HFFc6 (cell line): ENCODE data around the gene SOBP. TPM values are rescaled to one million over a fixed set of nuclear protein-coding genes. Genes with fewer than 3 reads are reported as not detected.

ENCODE experiments used
- DNase-seq: peaks from one replicate; pipeline ENCODE4 v3.0.0-alpha.2; 2018
- H3K27ac Mint-ChIP-seq: 2 replicates; pipeline ENCODE4 v1.8.0; 2020; ENCODE audit warnings: mild to moderate bottlenecking, mixed read lengths
- H3K27me3 Mint-ChIP-seq: 2 replicates; pipeline ENCODE4 v1.8.0; 2021; ENCODE audit warnings: mild to moderate bottlenecking, moderate library complexity, mixed read lengths; ENCODE audit not compliant: insufficient read depth
- H3K36me3 Mint-ChIP-seq: 2 replicates; pipeline ENCODE4 v1.8.0; 2021; ENCODE audit warnings: low read depth, mixed read lengths
- H3K4me1 Mint-ChIP-seq: 2 replicates; pipeline ENCODE4 v1.8.0; 2020; ENCODE audit warnings: low read depth, mixed read lengths
- H3K4me3 Mint-ChIP-seq: 2 replicates; pipeline ENCODE4 v1.8.0; 2020; ENCODE audit warnings: mild to moderate bottlenecking, moderate library complexity, mixed read lengths
- H3K9me3 Mint-ChIP-seq: 2 replicates; pipeline ENCODE4 v1.8.0; 2020; ENCODE audit warnings: mild to moderate bottlenecking, mixed read lengths
- total RNA-seq, 6 experiments: library from RNA; stranded (reverse); fragmentation: NEBNext Ultra II Directional; extraction: Animal tissue kit (Norgen Biotek cat#: 25700); gene quantifications; 2 replicates in 1 of 6; 3 replicates in 5 of 6; pipeline ENCODE4 v1.2.3, GENCODE V29; 2021
- TF ChIP-seq, protein P1 (sequence below): fragments of 200-600 bp; sonication (generic); IDR thresholded peaks from 2 replicates; pipeline ENCODE4 v1.5.0; 2021; ENCODE audit warnings: antibody characterized with exemption, mild to moderate bottlenecking

The SOBP gene
- total RNA-seq, 6 experiments from 2014 or later = 0.09 to 0.50 (median 0.15) TPM; not detected in 1

DNA sequence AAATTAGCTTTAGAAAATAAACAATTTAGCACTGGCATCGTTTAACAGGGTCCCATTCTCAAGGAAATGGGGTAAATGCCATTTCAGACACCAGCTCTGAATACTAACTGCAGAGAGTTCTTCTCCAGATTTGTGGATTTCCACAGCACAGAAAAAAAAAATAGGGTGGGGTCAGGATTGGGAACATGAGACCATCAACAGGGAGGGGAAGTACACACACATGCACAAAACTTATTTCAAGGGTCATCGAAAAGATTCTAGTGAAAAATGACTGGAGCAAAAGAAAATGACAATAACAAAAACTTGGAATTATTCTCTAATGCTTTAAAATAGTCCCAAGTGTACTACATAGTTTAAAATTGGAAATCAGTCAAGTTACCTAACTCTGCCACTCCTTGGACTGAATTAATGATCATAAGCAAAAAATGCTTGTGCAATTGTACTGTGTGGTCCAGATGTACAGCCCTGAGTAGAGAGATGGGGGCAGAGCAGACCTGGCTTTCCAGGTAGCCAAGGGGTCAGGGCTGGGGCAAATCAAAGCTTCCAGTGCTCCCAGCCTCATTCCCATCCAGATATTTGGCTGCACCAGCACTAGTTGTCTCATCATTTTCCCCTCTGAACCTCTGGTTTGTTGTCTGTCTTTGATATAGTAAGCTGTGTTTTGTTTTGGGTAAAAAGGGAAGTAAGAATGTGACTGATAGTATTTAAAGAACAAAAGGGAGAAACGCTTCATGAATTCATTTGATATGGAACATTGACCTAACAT lies 152.4 kb downstream of the SOBP start:
- peaks cover 9% of the 10 kb centered on the region for H3K27me3 Mint-ChIP-seq
- H3K27ac Mint-ChIP-seq = no peak overlapping the region
- H3K4me1 Mint-ChIP-seq = no peaks in the 10 kb centered on the region
- no peaks in the 10 kb centered on the region for H3K36me3 Mint-ChIP-seq
- H3K4me3 Mint-ChIP-seq = no peak overlapping the region
- DNase-seq = no peak
- TF ChIP-seq, protein P1, sequence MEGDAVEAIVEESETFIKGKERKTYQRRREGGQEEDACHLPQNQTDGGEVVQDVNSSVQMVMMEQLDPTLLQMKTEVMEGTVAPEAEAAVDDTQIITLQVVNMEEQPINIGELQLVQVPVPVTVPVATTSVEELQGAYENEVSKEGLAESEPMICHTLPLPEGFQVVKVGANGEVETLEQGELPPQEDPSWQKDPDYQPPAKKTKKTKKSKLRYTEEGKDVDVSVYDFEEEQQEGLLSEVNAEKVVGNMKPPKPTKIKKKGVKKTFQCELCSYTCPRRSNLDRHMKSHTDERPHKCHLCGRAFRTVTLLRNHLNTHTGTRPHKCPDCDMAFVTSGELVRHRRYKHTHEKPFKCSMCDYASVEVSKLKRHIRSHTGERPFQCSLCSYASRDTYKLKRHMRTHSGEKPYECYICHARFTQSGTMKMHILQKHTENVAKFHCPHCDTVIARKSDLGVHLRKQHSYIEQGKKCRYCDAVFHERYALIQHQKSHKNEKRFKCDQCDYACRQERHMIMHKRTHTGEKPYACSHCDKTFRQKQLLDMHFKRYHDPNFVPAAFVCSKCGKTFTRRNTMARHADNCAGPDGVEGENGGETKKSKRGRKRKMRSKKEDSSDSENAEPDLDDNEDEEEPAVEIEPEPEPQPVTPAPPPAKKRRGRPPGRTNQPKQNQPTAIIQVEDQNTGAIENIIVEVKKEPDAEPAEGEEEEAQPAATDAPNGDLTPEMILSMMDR = no peak
- no peaks in the 10 kb centered on the region for H3K9me3 Mint-ChIP-seq

DNA sequence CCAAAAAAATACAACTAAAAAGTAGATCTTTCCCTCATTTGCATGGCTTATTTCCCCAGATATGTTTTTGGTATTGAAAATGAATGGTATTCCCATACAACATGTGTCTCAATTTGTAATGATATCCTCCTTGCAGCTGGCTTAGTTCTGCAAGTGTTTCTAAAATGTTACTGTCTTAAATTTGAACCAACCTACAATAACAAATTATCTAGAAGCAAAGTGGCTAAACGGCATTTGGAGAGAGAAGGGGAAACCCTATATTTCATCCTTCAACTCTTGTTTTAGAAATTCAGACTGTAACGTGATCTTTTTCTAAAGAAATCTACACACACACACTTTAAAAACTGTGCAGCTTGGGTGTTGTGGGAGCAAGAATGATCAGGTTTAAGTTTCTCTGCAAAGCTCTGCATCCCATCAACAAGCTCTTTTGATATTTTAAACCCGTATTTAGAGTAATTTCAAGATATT lies 153.0 kb downstream of the SOBP start:
- H3K36me3 Mint-ChIP-seq = no peaks in the 10 kb centered on the region
- H3K27me3 Mint-ChIP-seq = peaks cover 9% of the 10 kb centered on the region
- DNase-seq = no peak
- no peak overlapping the region for H3K4me3 Mint-ChIP-seq
- no peaks in the 10 kb centered on the region for H3K4me1 Mint-ChIP-seq
- H3K27ac Mint-ChIP-seq = no peak overlapping the region
- no peaks in the 10 kb centered on the region for H3K9me3 Mint-ChIP-seq
- TF ChIP-seq, protein P1 = no peak

DNA sequence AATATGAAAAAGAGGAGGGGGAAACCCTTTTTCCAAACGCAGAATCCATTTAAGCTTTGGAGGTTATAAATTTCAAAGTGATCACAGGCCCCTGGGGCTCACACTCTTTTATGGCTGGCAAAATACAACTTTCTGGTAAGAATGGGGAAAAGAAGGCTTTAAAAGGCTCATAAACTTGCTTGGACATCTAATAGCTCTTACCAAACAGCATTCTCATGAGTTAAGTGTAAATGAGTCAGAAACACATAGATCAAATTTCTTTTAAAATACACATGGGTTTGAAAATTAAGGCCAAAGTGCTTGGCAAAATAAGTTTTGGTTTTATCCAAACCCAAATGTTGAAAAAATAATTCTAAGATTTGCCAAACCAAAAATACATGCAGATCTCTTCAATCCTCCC lies 154.6 kb downstream of the SOBP start:
- TF ChIP-seq, protein P1 = no peak
- no peak overlapping the region for H3K4me3 Mint-ChIP-seq
- H3K9me3 Mint-ChIP-seq = no peaks in the 10 kb centered on the region
- DNase-seq = no peak
- no peaks in the 10 kb centered on the region for H3K4me1 Mint-ChIP-seq
- peaks cover 9% of the 10 kb centered on the region for H3K27me3 Mint-ChIP-seq
- H3K36me3 Mint-ChIP-seq = no peaks in the 10 kb centered on the region
- H3K27ac Mint-ChIP-seq = no peak overlapping the region

DNA sequence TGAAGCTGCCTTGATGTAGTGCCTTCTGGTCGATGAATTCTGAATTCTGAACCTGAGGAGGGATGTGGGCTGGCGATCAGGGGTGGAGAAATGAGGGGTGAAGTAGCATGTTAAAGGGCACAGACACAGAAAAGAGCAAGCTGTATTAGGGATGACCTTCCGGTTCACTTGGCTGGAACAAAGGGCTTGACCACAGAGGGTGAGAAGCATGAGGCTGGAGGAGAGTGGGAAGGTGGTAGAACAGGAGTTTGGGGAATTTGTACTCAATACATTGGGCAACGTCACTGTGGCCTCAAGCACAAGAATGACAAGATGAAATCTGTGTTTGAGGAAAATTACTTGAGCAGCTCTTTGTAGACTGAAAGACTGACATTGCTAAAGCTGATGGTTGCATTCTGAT lies 155.8 kb downstream of the SOBP start:
- H3K9me3 Mint-ChIP-seq = no peaks in the 10 kb centered on the region
- H3K27ac Mint-ChIP-seq = no peak overlapping the region
- H3K36me3 Mint-ChIP-seq = no peaks in the 10 kb centered on the region

DNA sequence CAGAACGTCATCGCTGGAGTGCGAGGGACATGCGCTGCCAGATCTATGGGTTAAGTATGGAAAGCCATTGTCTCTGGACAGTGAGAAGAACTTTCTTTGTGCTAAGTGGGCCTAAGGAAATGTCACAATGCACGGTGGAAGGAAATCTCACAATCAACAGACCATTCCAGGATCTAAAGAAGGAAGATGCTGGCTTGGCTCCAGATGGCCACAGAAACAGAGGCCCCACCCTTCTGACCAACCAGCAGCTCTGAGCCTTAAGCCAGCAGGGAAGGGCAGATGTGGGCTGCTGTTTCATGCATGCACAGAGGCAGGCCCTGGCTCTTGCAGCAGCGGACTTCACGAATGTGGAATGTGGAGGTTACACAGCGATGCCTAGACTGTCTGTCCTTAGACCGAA lies 156.3 kb downstream of the SOBP start:
- Mint-ChIP-seq H3K4me1 (no peaks in the 10 kb centered on the region), H3K9me3 (no peaks in the 10 kb centered on the region), H3K36me3 (no peaks in the 10 kb centered on the region), H3K4me3 (no peak overlapping the region), H3K27ac (no peak overlapping the region), H3K27me3 (peaks cover 12% of the 10 kb centered on the region)
- TF ChIP-seq, protein P1 = no peak
- no peak for DNase-seq

More for the DNA sequence above, 155.8 kb downstream of the SOBP start:
- no peak for DNase-seq
- Mint-ChIP-seq H3K4me3 (no peak overlapping the region), H3K4me1 (no peaks in the 10 kb centered on the region), H3K27me3 (peaks cover 12% of the 10 kb centered on the region)
- TF ChIP-seq, protein P1 = no peak
